ENCODE results near the gene BMF. TPM values are rescaled to one million over a fixed set of nuclear protein-coding genes. Genes with fewer than 3 reads are reported as not detected.
"Not testable (repeated sequence)": the region's sequence is repeated elsewhere in the genome, so short reads cannot be mapped to it uniquely, and the experiment has no call there.

The BMF gene
- total and polyA plus RNA-seq, 2 of the 4 experiments (the other 2 are of a cell fraction): 2.4 to 2.9 TPM

DNA sequence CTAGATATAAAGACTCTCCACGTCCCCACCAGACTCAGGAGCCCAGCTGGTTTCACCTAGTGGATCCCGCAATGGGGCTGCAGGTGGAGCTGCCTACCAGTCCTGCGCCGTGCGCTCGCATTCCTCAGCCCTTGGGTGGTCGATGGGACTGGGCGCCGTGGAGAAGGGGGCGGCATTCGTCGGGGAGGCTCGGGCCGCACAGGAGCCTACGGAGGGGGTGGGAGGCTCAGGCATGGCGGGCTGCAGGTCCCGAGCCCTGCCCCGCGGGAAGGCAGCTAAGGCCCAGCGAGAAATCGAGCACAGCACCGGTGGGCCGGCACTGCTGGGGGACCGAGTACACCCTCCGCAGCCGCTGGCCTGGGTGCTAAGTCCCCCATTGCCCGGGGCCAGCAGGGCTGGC is 34.0 kb downstream of the BMF start:
- H3K9me3 ChIP-seq (ENCODE audit: control insufficient read depth, insufficient read depth, low read length); H2AK5ac ChIP-seq (ENCODE audit: low read depth, low read length); H4K91ac ChIP-seq (ENCODE audit: insufficient read depth, low read depth, low read length); H2BK15ac ChIP-seq (ENCODE audit: low read depth, low read length); H3K9ac ChIP-seq (ENCODE audit: low read depth, low read length); H2AFZ ChIP-seq (replicated peaks; ENCODE audit: low read length, poor library complexity); POLR2A ChIA-PET (ENCODE audit: unreplicated experiment); H3K4me3 ChIP-seq (ENCODE audit: insufficient read depth, low read depth, low read length); H2BK5ac ChIP-seq (ENCODE audit: low read depth, low read length, poor library complexity, severe bottlenecking); H3K27ac ChIP-seq (ENCODE audit: insufficient read depth, low read length); H3K27me3 ChIP-seq (ENCODE audit: control insufficient read depth, insufficient read depth, low read length); H3K36me3 ChIP-seq (ENCODE audit: control insufficient read depth, insufficient read depth, low read length); H3K23ac ChIP-seq (ENCODE audit: low read depth, low read length); H3K56ac ChIP-seq (ENCODE audit: extremely low read depth, insufficient read depth, low read length); H3K4ac ChIP-seq (ENCODE audit: low read depth, low read length); H3K18ac ChIP-seq (ENCODE audit: low read depth, low read length); CTCF ChIA-PET; H3K14ac ChIP-seq (replicated peaks; ENCODE audit: low read depth, low read length); H3K4me2 ChIP-seq (ENCODE audit: low read depth, low read length); intact Hi-C loops (cut with micrococcal nuclease); H4K5ac ChIP-seq (ENCODE audit: low read depth, low read length); H3K79me1 ChIP-seq (ENCODE audit: low read depth in 1 of 2, low read length in 2 of 2); H3K4me1 ChIP-seq (ENCODE audit: control insufficient read depth, insufficient read depth, low read length); H2BK120ac ChIP-seq (ENCODE audit: low read depth, low read length); H4K20me1 ChIP-seq (ENCODE audit: insufficient read depth, low read length); ATAC-seq (ENCODE audit: low read depth); H3K9me1 ChIP-seq (ENCODE audit: insufficient read depth, low read length); H4K8ac ChIP-seq (ENCODE audit: low read depth in 2 of 2, low read length in 2 of 2); DNase-seq; dilution Hi-C loops (cut with HindIII; ENCODE audit: low sequenced_read_pairs, unreplicated experiment); H2BK20ac ChIP-seq (ENCODE audit: low read depth, low read length); in situ Hi-C loops (cut with MboI; ENCODE audit: low sequenced_read_pairs); BruUV-seq (replicated peaks); H2AK9ac ChIP-seq (replicated peaks; ENCODE audit: low read depth, low read length, poor library complexity): not testable (repeated sequence)
- WGBS, 2 experiments (ENCODE audit: extremely low coverage in 2 of 2, insufficient read length in 1 of 2): 95% methylated on average over 17 of the region's 27 CpGs; no CpG with 5 or more reads in 1 of the 2 experiments
